ENCODE data around the gene CFAP73. TPM values are rescaled to one million over a fixed set of nuclear protein-coding genes. Genes with fewer than 3 reads are reported as not detected.
A peak's percentile ranks its signal among the peaks of the same experiment; 100 is the strongest.

CFAP73 gene
- total RNA-seq, 2 donors from 2014 or later = not detected

DNA sequence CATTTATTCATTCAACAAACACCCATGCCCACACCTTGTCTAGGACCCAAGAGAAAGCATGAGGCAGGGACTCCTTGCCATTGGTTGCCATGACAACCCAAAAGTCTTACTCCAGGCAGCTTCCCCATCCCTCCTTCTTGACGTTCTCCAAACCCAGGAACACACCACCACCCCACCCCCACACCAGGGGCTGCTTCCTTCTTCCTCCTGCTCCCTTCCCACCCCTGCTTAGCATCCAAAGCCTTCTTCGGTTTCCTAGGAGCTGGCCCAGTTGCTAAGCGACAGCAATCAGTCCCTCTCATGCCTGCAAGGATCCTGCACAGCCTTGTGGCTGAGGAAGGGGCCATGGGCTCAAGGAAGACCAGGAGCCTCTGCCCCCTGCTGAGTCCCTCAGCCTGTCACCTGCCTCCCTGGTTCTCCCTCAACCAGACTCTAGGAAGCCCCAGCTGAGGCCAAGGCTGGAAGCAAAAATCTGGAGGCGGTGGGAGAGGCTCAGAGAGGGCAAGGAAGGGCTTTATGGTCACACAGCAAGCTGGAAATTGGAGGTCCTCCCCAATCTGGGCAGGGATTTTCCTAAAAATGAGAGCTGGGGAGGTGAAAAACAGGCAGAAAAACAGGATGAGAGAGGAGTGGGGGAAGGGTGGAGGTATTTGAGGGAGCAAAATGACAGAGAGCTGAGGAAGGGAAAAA is 29.4 kb upstream of the CFAP73 start:
- no peaks in the 10 kb centered on the region for H3K27me3 ChIP-seq (ENCODE audit: control insufficient read depth, insufficient read depth, low read length, poor library complexity, severe bottlenecking)
- Mint-ChIP-seq H3K9me3 (peaks cover 15% of the 10 kb centered on the region), H3K27me3 (ENCODE audit: insufficient read depth) (no peaks in the 10 kb centered on the region), H3K4me3 (no peak overlapping the region), H3K36me3 (ENCODE audit: low read depth) (peaks cover 4% of the 10 kb centered on the region), H3K4me1 (no peaks in the 10 kb centered on the region), H3K27ac (no peak overlapping the region)
- TF ChIP-seq, protein P1, sequence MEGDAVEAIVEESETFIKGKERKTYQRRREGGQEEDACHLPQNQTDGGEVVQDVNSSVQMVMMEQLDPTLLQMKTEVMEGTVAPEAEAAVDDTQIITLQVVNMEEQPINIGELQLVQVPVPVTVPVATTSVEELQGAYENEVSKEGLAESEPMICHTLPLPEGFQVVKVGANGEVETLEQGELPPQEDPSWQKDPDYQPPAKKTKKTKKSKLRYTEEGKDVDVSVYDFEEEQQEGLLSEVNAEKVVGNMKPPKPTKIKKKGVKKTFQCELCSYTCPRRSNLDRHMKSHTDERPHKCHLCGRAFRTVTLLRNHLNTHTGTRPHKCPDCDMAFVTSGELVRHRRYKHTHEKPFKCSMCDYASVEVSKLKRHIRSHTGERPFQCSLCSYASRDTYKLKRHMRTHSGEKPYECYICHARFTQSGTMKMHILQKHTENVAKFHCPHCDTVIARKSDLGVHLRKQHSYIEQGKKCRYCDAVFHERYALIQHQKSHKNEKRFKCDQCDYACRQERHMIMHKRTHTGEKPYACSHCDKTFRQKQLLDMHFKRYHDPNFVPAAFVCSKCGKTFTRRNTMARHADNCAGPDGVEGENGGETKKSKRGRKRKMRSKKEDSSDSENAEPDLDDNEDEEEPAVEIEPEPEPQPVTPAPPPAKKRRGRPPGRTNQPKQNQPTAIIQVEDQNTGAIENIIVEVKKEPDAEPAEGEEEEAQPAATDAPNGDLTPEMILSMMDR (conservative IDR thresholded peaks at IDR 0.05) = no peak
- no peak overlapping the region for H3K9ac ChIP-seq (ENCODE audit: extremely low read depth, low read length, poor library complexity, severe bottlenecking)
- H3K36me3 ChIP-seq (ENCODE audit: control insufficient read depth, insufficient read depth, low read length) = no peaks in the 10 kb centered on the region
- 44 to 50% methylated on average over 2 to 4 of the region's 4 CpGs for WGBS, 2 experiments (ENCODE audit: insufficient coverage in 1 of 2, insufficient read length in 1 of 2)
- no peak overlapping the region for H3K4me3 ChIP-seq (ENCODE audit: low read length)
- peak; percentile 60 for DNase-seq
- H3K4me1 ChIP-seq (ENCODE audit: control insufficient read depth, insufficient read depth, low read length) = no peaks in the 10 kb centered on the region
- H3K27ac ChIP-seq (ENCODE audit: low read depth, low read length) = no peak overlapping the region
- no peaks in the 10 kb centered on the region for H3K9me3 ChIP-seq (ENCODE audit: control insufficient read depth, low read length)

DNA sequence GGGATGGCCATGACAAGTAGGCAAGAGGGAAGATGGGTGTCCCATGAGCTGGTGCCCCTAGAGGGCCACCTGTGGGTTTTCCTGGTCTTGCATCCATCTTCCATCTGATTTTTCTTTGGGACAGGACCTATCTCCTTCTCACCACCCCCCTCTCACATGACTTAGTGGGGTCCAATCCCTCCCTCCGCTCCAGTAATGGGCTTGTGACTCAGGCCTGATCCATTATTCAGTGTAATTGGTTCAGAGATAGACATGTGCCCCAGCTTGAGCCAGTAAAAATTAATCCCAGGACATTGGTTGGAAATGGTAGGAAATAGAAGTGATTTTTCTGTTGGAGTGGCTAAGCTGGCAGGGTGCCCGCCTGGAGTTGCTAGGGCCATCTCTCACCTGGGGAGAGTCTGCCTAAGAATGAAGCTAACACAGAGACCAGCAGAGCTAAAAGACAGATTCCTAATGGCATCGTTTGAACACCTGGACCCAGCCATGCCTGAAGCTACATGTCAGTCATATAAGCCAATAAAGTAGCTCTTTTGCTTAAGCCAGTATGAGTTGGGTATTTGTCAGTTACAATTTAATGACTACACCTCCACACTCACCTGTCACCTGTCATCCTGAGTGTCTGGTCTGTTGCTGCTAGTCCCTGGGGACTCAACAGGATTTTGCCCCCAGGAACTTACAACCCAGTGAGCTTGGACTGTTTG is 28.7 kb upstream of the CFAP73 start:
- Mint-ChIP-seq H3K9me3 (peaks cover 15% of the 10 kb centered on the region), H3K27me3 (ENCODE audit: insufficient read depth) (no peaks in the 10 kb centered on the region), H3K27ac (no peak overlapping the region), H3K4me3 (no peak overlapping the region), H3K36me3 (ENCODE audit: low read depth) (peaks cover 4% of the 10 kb centered on the region), H3K4me1 (no peaks in the 10 kb centered on the region)
- Histone ChIP-seq H3K4me3 (ENCODE audit: low read length) (no peak overlapping the region), H3K9ac (ENCODE audit: extremely low read depth, low read length, poor library complexity, severe bottlenecking) (no peak overlapping the region), H3K27me3 (ENCODE audit: control insufficient read depth, insufficient read depth, low read length, poor library complexity, severe bottlenecking) (no peaks in the 10 kb centered on the region), H3K9me3 (ENCODE audit: control insufficient read depth, low read length) (no peaks in the 10 kb centered on the region), H3K27ac (ENCODE audit: low read depth, low read length) (no peak overlapping the region), H3K36me3 (ENCODE audit: control insufficient read depth, insufficient read depth, low read length) (no peaks in the 10 kb centered on the region), H3K4me1 (ENCODE audit: control insufficient read depth, insufficient read depth, low read length) (no peaks in the 10 kb centered on the region)
- TF ChIP-seq, protein P1 (conservative IDR thresholded peaks at IDR 0.05) = no peak
- DNase-seq = no peak
- 84 to 87% methylated on average over 3 of the region's 3 CpGs for WGBS, 2 experiments (ENCODE audit: insufficient coverage in 1 of 2, insufficient read length in 1 of 2)

DNA sequence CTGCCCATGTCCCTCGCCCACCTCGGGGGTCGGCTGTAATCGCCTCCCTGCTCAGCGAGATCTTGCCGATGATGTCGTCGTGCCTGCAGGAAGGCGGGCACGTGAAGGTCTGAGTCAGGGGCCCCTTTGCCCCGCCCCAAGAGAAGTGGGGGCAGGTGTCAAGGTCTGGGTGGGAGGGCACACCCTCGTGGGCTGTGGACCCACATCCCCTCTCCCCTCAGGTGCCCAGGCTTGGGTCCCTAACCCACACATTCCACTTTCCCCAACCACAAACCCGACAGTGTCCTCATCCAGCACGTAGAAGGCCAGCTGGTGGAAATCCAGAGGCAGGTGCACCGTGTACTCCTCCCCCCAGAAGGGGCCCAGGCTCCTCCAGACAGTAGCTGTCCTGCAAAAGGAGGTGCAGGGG is 21.7 kb upstream of the CFAP73 start:
- TF ChIP-seq, protein P1 (conservative IDR thresholded peaks at IDR 0.05) = no peak
- H3K36me3 Mint-ChIP-seq (ENCODE audit: low read depth) = peaks cover 4% of the 10 kb centered on the region
- Histone ChIP-seq H3K9me3 (ENCODE audit: control insufficient read depth, low read length) (no peaks in the 10 kb centered on the region), H3K36me3 (ENCODE audit: control insufficient read depth, insufficient read depth, low read length) (no peaks in the 10 kb centered on the region), H3K27ac (ENCODE audit: low read depth, low read length) (no peak overlapping the region), H3K4me3 (ENCODE audit: low read length) (no peak overlapping the region), H3K4me1 (ENCODE audit: control insufficient read depth, insufficient read depth, low read length) (no peaks in the 10 kb centered on the region), H3K27me3 (ENCODE audit: control insufficient read depth, insufficient read depth, low read length, poor library complexity, severe bottlenecking) (no peaks in the 10 kb centered on the region), H3K9ac (ENCODE audit: extremely low read depth, low read length, poor library complexity, severe bottlenecking) (no peak overlapping the region)
- DNase-seq = no peak
- no peaks in the 10 kb centered on the region for H3K4me1 Mint-ChIP-seq
- WGBS, 2 experiments (ENCODE audit: insufficient coverage in 1 of 2, insufficient read length in 1 of 2) = 53 to 72% methylated on average over 8 to 15 of the region's 15 CpGs
- no peak overlapping the region for H3K27ac Mint-ChIP-seq
- H3K9me3 Mint-ChIP-seq = peaks cover 9% of the 10 kb centered on the region
- H3K27me3 Mint-ChIP-seq (ENCODE audit: insufficient read depth) = peaks cover 4% of the 10 kb centered on the region
- H3K4me3 Mint-ChIP-seq = no peak overlapping the region

Data from endodermal cell (in vitro differentiated cells).